GM21825 (cell line): ENCODE measurements around the gene PTPA.
"Not testable (repeated sequence)": the region's sequence is repeated elsewhere in the genome, so short reads cannot be mapped to it uniquely, and the experiment has no call there.

Experiments
- ATAC-seq: cut with Tn5 transposase; IDR thresholded peaks from one replicate; pipeline ENCODE4 v1.9.1; 2021; ENCODE audit warnings: mild to moderate bottlenecking, moderate library complexity; ENCODE audit not compliant: unreplicated experiment

Gene PTPA

DNA sequence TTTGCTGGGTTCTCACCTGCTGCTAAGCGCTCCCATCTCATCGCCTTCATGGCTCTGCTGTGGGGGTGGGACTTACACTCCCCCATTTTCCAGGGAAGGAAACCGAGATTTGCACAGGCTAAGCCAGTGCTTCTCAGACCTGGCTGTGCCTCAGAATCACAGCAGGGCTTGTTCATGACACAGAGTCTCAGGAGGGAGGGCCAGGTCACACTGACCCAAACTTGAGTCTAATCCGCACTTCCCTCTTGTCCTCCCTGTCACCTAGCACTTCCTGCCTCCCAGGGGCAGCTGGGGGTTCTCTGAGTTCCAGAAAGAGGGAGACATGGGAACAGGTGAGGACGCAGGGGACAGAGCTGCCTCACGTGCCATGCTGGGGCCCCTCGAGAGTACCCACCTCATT is 82.4 kb downstream of the PTPA start:
- ATAC-seq: no peak

DNA sequence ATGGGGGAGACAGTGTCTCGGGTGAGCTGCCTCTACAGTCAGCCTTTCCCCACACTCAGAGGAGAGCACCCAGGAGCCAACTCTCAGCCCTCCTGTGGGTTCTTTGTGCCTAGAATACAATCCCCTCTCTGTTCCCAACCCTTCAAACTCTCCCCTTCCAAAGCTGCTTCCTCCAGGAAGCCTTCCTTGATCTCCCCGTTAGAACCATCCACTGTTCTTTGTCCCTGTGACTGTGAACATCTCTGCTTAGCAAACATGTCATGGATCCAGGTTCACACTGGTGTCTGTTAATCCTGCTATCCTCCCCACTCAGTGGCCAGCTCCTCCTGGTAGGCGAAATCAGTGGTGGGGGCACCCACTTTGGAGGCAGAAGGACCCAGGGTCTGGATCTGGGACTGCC is 83.0 kb downstream of the PTPA start:
- no peak for ATAC-seq

- no peak for ATAC-seq
Measured at GRCh38 chr9:129195606-129196005, 84.4 kb downstream of the PTPA start.

GRCh38 chr9:129197045-129197444 is 85.8 kb downstream of the PTPA start:
- ATAC-seq: not testable (repeated sequence)

DNA sequence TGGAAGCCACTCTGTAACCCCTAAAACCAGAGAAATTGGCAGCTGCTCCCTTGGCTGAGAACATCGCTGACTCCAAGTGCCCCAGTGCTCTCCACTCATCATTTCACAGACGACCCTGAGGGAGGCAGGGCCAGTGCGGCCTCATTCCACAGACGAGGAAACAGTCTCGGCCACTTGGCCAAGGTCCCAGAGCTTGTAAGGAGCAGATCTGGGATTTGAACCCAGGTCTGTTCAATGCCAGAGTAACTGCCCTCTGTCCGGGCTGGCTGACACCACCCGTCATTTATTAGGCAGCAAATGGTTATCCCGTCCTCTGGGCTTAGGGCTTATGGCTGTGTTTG is 86.7 kb downstream of the PTPA start:
- ATAC-seq: no peak
